Activated CD8-positive, alpha-beta memory T cell treated with anti-CD3 and anti-CD28 coated beads for 24 hours (primary cell): ENCODE measurements around the gene MTFMT.
A peak's percentile ranks its signal among the peaks of the same experiment; 100 is the strongest.
"Not testable (repeated sequence)": the region's sequence is repeated elsewhere in the genome, so short reads cannot be mapped to it uniquely, and the experiment has no call there.

ENCODE experiments used
- DNase-seq: peaks from one replicate; pipeline ENCODE4 v3.0.0-alpha.2; 2020

MTFMT gene

GRCh38 chr15:65059931-65060596 is 30.6 kb upstream of the MTFMT start:
- DNase-seq: no peak

- DNase-seq: no peak
Measured at GRCh38 chr15:65059369-65059750, 29.9 kb upstream of the MTFMT start.

- DNase-seq: no peak
Measured at GRCh38 chr15:65058394-65059368, 29.2 kb upstream of the MTFMT start.

GRCh38 chr15:65057549-65057940 is 28.1 kb upstream of the MTFMT start:
- no peak for DNase-seq

- DNase-seq: no peak
Measured at GRCh38 chr15:65056868-65057548, 27.6 kb upstream of the MTFMT start.

GRCh38 chr15:65056106-65056505 is 26.7 kb upstream of the MTFMT start:
- no peak for DNase-seq

- DNase-seq: no peak
Measured at GRCh38 chr15:65055201-65055870, 25.9 kb upstream of the MTFMT start.

GRCh38 chr15:65054333-65055200 is 25.1 kb upstream of the MTFMT start:
- DNase-seq: peak; percentile 77

GRCh38 chr15:65052956-65053355 is 23.5 kb upstream of the MTFMT start:
- DNase-seq: no peak

- no peak for DNase-seq
Measured at GRCh38 chr15:65051266-65051665, 21.8 kb upstream of the MTFMT start.

- no peak for DNase-seq
Measured at GRCh38 chr15:65050270-65050669, 20.8 kb upstream of the MTFMT start.

- DNase-seq: peak; percentile 93
Measured at GRCh38 chr15:65049418-65049840, 20.0 kb upstream of the MTFMT start.

GRCh38 chr15:65048241-65048640 is 18.8 kb upstream of the MTFMT start:
- no peak for DNase-seq

- DNase-seq: no peak
Measured at GRCh38 chr15:65044724-65045481, 15.5 kb upstream of the MTFMT start, which contains the start of gene SLC51B. Gene SLC51B (plus strand): TSS chr15:65045387. CDS start chr15:65050005, 4,618 bp downstream.

- DNase-seq: not testable (repeated sequence)
Measured at GRCh38 chr15:65044218-65044617, 14.8 kb upstream of the MTFMT start.

- DNase-seq: peak; percentile 17
Measured at GRCh38 chr15:65042776-65043327, 13.4 kb upstream of the MTFMT start.

GRCh38 chr15:65041787-65042186 is 12.3 kb upstream of the MTFMT start:
- no peak for DNase-seq

- DNase-seq: no peak
Measured at GRCh38 chr15:65040461-65040860, 11.0 kb upstream of the MTFMT start.

GRCh38 chr15:65038836-65039235 is 9.4 kb upstream of the MTFMT start:
- DNase-seq: no peak

GRCh38 chr15:65038428-65038827 is 9.0 kb upstream of the MTFMT start:
- DNase-seq: no peak

GRCh38 chr15:65037309-65037708 is 7.9 kb upstream of the MTFMT start:
- DNase-seq: no peak
